Stimulated activated CD4-positive, alpha-beta T cell treated with anti-CD3 and anti-CD28 coated beads, Interleukin-1b, Interleukin-23, amount 100 ng/mL, for 4 hours (primary cell): Measurements from ENCODE around the gene ALMS1.
"Not testable (repeated sequence)": the region's sequence is repeated elsewhere in the genome, so short reads cannot be mapped to it uniquely, and the experiment has no call there.

Experiments used
- DNase-seq, 2 donors: peaks; one replicate each; pipeline ENCODE4 v3.0.0-alpha.2; 2020; ENCODE audit warnings: low read depth in 2 of 2

ALMS1 gene

DNA sequence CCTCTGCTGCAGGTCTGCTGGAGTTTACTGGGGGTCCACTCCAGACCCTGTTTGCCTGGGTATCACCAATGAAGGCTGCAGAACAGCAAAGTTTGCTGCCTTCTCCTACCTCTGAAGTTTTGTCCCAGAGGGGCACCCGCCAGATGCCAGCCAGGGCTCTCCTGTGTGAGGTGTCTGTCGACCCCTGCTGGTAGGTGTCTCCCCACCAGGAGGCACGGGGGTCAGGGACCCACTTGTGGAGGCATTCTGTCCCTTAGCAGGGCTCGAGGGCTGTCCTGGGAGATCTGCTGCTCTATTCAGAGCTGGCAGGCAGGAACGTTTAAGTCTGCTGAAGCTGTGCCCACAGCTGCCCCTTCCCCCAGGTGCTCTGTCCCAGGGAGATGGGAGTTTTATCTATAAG is 124.8 kb downstream of the ALMS1 start:
- not testable (repeated sequence) for DNase-seq

GRCh38 chr2:73516033-73516432 is 130.4 kb downstream of the ALMS1 start:
- no peak for DNase-seq

GRCh38 chr2:73528688-73529087 is 143.1 kb downstream of the ALMS1 start:
- DNase-seq, result no peak

DNA sequence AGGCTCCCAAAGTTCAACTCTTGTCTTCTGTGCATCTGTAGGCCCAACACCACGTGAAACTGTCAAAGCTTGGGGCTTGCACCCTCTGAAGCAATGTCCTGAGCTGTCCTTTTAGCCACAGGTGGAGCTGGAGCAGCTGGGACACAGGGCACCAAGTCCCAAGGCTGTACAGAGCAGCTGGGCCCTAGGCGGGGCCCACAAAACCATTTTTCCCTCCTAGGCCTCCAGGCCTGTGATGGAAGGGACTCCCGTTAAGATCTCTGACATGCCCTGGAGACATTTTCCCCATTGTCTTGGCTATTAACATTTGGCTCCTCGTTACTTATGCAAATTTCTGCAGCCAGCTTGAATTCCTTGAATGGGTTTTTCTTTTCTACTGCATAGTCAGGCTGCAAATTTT is 145.1 kb downstream of the ALMS1 start:
- not testable (repeated sequence) for DNase-seq

DNA sequence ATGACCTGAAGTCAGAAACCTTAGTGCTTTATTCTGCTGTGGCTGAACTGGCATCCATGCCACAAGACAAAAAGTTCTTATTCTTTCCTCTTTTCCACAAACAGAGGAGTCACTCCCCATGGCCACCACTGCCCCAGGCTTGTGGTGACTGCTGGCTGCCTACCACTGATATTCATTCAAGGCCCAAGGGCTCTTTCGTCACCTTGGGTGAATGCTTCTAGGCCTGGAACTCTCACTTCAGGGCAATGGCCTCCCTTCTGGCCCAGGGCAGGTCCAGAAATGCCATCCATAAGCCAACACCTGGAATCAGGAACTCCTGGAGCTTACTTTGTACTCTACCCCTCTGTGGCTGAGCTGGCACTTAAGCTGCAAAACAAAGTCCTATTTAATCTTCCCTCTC is 146.7 kb downstream of the ALMS1 start:
- DNase-seq, result no peak

DNA sequence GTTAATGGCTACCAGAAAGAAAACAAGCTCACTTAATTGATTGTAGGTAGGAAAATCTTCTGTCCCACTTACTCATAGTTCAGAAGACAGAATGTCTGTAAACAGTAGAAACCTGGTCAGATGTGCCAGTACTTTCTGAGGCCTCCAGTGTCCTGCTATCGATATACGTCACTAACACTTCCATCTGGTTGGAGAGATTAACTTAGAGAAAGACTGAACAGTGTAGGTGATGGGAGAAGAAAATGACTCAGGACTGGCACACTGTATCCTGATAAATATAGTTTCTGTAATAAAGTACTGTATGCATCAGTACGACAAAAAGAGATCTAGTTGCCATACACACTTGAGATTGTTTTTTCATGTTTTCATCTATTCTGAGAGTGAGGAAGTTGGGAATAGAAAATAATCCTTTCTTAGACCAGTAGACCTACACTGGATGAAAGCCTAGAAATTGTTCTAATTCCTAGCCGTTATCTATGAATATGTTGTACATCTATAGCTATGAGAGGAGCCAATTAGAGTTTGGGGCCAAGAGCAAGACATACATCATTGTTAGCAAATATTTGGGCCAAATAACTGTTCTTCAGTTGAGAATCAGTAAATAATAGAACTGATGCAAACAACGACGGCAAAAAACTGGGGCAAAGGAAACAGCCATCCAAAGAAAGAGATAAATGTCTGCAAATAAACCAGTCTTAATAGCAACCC is 150.7 kb downstream of the ALMS1 start:
- DNase-seq, result no peak

DNA sequence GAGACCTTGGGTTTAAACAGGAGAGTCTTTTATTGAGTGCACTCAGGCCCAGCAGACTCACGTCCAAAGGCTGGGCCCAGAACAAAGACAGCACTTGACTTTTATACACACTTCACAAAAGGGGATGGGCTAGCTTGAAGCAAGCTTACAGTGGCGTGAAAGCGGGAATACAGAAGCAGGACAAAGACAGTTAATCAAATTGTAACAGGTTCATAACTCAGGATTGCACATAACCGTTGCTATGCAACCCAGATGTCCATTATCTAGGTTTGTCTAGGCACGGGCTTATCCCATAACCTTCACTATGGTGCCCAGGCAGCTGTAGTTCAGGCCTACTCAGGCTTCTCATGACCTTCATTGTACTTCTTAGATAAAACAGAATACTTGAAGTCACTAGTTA is 175.2 kb downstream of the ALMS1 start:
- not testable (repeated sequence) for DNase-seq

DNA sequence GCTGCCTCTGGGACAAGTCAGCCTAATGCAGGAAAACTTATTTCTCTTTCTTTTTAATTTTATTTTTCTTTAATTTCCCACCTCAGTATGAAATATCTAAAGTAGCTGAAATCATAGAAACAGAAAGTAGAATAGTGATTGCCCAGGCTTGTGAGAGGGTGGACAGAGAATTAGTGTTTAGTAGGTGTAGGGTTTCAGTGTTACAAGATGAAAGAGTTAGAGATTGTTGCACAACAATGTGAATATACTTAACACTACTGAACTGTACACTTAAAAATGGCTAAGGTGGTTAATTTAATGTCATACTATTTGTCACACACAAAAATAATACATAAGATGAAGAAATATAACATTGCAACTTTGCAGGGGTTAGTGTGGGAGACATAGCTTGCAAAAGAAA is 175.8 kb downstream of the ALMS1 start:
- no peak for DNase-seq

GRCh38 chr2:73564986-73565385 is 179.3 kb downstream of the ALMS1 start:
- no peak for DNase-seq

DNA sequence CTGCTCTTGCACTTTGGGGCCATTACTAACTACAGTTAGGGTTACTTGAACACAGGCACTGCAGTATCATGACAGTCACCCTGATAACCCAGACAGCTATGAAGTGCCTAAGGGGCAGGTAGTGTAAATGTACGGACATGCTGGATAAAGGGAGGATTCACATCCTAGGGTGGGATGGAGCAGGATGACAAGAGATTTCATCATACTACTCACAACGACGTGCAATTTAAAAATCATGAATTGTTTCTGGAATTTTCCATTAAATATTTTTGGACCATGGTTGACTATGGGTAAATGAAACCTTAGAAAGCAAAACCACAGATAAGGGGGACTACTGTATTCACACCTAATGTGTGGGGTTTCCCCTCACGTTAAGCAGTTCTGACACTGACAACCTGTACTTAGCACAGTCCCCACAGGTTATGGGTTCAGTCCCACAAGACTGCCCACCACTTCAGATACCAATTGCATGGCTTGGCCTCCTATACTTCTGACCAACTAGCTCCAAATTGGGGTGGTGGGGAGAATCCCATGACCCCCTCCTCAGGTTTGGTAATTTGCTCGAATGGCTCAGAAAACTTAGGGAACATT is 180.7 kb downstream of the ALMS1 start:
- DNase-seq, result no peak

DNA sequence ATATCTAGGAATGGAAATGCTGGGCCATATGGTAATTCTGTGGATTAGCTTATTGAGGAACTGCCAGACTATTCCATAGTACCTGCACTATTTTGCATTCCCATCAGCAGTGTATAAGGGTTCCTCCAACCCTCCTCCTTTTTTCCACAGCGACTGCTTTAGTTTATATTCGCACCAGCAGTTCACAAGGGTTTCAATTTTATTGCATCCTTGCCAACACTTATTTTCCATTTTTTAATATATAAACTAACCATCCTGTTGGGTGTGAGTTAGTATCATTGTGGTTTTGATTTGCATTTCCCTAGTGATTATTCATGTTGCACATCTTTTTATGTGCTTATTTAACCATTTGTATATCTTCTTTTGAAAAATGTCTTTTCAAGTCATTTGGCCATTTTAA is 189.6 kb downstream of the ALMS1 start:
- DNase-seq, result no peak

GRCh38 chr2:73582364-73582763 is 196.7 kb downstream of the ALMS1 start:
- DNase-seq, result no peak

DNA sequence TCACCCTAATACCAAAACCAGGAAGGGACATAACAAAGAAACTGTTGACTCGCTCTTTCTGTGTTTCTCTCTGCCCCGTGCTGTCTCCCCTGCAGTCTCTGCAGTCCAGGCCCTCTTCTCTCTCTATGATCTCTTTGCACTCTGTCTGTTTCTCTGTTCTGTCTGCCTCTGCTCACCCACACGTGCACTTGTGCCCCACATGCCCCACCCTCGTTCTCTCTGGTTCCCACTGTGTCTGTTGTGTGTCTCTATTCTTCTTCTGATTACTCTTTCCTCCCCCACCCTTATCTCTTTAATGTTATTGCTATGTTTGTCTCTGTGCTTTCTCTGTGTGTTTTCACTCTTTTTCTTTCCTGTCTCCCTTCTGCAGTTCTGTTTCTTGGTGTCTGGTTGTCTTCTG is 202.5 kb downstream of the ALMS1 start:
- no peak for DNase-seq

- no peak for DNase-seq
Measured at GRCh38 chr2:73593680-73594079, 208.0 kb downstream of the ALMS1 start.

- no peak for DNase-seq
Measured at GRCh38 chr2:73594251-73594650, 208.6 kb downstream of the ALMS1 start.

- no peak for DNase-seq
Measured at GRCh38 chr2:73601780-73602179, 216.1 kb downstream of the ALMS1 start.

DNA sequence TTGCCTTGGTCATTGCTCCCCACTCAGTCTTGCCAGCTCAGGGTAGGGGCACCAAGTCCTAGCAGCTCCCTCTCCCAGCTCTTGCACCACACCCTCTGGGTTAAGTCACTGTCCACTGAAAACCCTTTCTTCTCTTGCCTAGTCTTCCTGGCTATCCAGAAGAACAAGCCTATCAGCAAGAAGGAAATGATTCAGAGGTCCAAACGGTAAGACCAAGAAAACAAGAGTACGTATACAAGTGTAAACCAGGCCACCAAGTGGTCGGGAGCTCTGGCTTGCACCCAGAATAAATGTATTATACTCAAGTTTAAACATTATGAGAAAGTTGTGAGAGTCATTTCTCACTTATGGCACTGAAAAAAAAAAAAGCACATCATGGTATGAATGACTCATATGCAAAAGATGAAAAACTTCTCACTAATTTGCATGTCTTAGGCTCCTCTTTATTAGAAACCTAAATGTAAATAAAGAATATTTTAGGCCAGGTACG is 217.5 kb downstream of the ALMS1 start:
- DNase-seq, result not testable (repeated sequence)

- DNase-seq, result not testable (repeated sequence)
Measured at GRCh38 chr2:73604589-73604988, 219.0 kb downstream of the ALMS1 start.

GRCh38 chr2:73610111-73610510 is 224.5 kb downstream of the ALMS1 start:
- DNase-seq, result no peak

GRCh38 chr2:73611193-73611592 is 225.6 kb downstream of the ALMS1 start:
- no peak for DNase-seq

DNA sequence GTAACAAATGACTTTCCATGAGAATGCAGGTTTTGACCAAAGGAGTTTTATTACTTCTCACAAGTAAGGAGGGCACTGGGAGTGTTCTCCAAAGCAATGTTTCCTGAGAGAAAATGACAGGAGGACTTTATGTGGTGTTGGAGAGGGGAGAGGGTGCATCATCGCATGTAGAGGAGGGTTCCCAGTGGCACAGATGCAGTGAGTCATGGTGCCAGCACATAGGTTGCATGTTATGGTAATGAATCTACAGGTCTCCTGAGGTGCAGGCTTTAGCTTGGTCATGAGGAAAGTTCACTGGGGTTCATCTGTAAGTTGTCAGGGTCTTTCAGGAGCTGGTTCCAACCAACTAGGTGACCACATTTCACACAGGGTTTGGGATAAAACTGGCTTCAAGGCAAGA is 226.2 kb downstream of the ALMS1 start:
- DNase-seq, result no peak

- DNase-seq, result no peak
Measured at GRCh38 chr2:73614105-73614504, 228.5 kb downstream of the ALMS1 start.

GRCh38 chr2:73614997-73615396 is 229.4 kb downstream of the ALMS1 start:
- no peak for DNase-seq

GRCh38 chr2:73619925-73620324 is 234.3 kb downstream of the ALMS1 start:
- not testable (repeated sequence) for DNase-seq
